K562 (cell line): Measurements from ENCODE around the gene KRT25. TPM values are rescaled to one million over a fixed set of nuclear protein-coding genes. Genes with fewer than 3 reads are reported as not detected.
A peak's percentile ranks its signal among the peaks of the same experiment; 100 is the strongest.

Source experiments
- ATAC-seq: fragments of 200-7000 bp; cut with Tn5 transposase; 3 replicates; pipeline ENCODE4 v1.9.1; 2020; ENCODE audit warnings: moderate library complexity
- BruUV-seq: library from RNA; stranded (reverse); fragments of 400-500 nt; replicated peaks from 2 replicates; lab custom pipeline; 2021; lab: Mats Ljungman, UMichigan
- CTCF ChIA-PET: fragments of 300-600 bp; formaldehyde crosslinking; extraction: SDS; loops from one replicate; lab custom pipeline; 2021; ENCODE audit warnings: low intra/inter-chr PET ratio; lab: Yijun Ruan, JAX
- POLR2A ChIA-PET: fragments of 300-600, 350-650 bp; sonication (Branson Sonifier 250); formaldehyde crosslinking; extraction: SDS; loops from one replicate; lab custom pipeline; 2021; ENCODE audit warnings: antibody characterized with exemption, inconsistent platforms; lab: Yijun Ruan, JAX
- DNase-seq, 4 experiments: peaks; one replicate each; pipeline versions ENCODE4 v3.0.0 to v3.0.0-alpha.2; 2011 to 2018; ENCODE audit warnings: low spot score in 3 of 4, mixed read lengths in 3 of 4; ENCODE audit errors: extremely low read depth in 1 of 4
- FAIRE-seq: peaks from 2 replicates; lab custom pipeline; 2011; peaks lifted over from hg19 to GRCh38; lab: Jason Lieb, UNC
- H2AFZ ChIP-seq: 2 replicates; pipeline ENCODE4 v1.6.0; 2011; ENCODE audit warnings: low read depth, low read length, control low read depth, inconsistent platforms
- H3K27ac ChIP-seq: fragments of 200-600 bp; 3 replicates; pipeline ENCODE4 v1.8.0; 2011; ENCODE audit warnings: low read depth, mild to moderate bottlenecking, control low read depth, inconsistent platforms, low read length, moderate library complexity, mixed read lengths; ENCODE audit errors: extremely low read depth
- H3K27me3 ChIP-seq, 2 experiments: fragments of 300-600 bp in 1 of 2; 2 replicates in 1 of 2; 3 replicates in 1 of 2; pipeline versions ENCODE4 v1.6.0 to v1.8.0; 2011; ENCODE audit warnings: inconsistent platforms in 2 of 2, low read length in 2 of 2, mild to moderate bottlenecking in 1 of 2, mixed read lengths in 1 of 2, moderate library complexity in 1 of 2; ENCODE audit not compliant: control insufficient read depth in 2 of 2, insufficient read depth in 2 of 2
- H3K36me3 ChIP-seq: fragments of 300-600 bp; 3 replicates; pipeline ENCODE4 v1.8.0; 2011; ENCODE audit warnings: mild to moderate bottlenecking, low read length, inconsistent platforms; ENCODE audit not compliant: control insufficient read depth, insufficient read depth
- H3K4me1 ChIP-seq, 2 experiments: fragments of 200-600 bp in 1 of 2; replicated peaks in 1 of 2; 2 replicates in 1 of 2; 3 replicates in 1 of 2; pipeline versions ENCODE4 v1.5.1 to v1.8.0; 2011; ENCODE audit warnings: inconsistent platforms in 2 of 2, low read length in 2 of 2, mild to moderate bottlenecking in 1 of 2, mixed read lengths in 1 of 2, moderate library complexity in 1 of 2; ENCODE audit not compliant: control insufficient read depth in 2 of 2, insufficient read depth in 2 of 2
- H3K4me2 ChIP-seq: 2 replicates; pipeline ENCODE4 v1.6.1; 2011; ENCODE audit warnings: low read length, control low read depth, inconsistent platforms, mixed read lengths; ENCODE audit not compliant: insufficient read depth
- H3K4me3 ChIP-seq: fragments of 200-600 bp; sonication (generic), shearing (Covaris generic); 2 replicates; pipeline ENCODE4 v1.5.1; 2016; ENCODE audit warnings: control low read depth, inconsistent platforms
- H3K79me2 ChIP-seq: fragments of 200-600 bp; 3 replicates; pipeline ENCODE4 v1.8.0; 2011; ENCODE audit warnings: low read length, inconsistent platforms; ENCODE audit not compliant: control insufficient read depth, insufficient read depth
- H3K9ac ChIP-seq, 2 experiments: 2 replicates each; pipeline versions ENCODE4 v1.6.0 to v1.6.1; 2011; ENCODE audit warnings: low read depth in 2 of 2, low read length in 2 of 2, control low read depth in 1 of 2, inconsistent platforms in 1 of 2, mild to moderate bottlenecking in 1 of 2, mixed read lengths in 1 of 2; ENCODE audit not compliant: insufficient read depth in 1 of 2
- H3K9me1 ChIP-seq: one replicate; pipeline ENCODE4 v1.6.0; 2011; ENCODE audit warnings: inconsistent platforms, mild to moderate bottlenecking, low read length, moderate library complexity; ENCODE audit not compliant: control insufficient read depth, insufficient read depth
- H3K9me3 ChIP-seq: replicated peaks from 2 replicates; pipeline ENCODE4 v1.5.1; 2011; ENCODE audit warnings: low read depth, low read length, inconsistent platforms; ENCODE audit not compliant: control insufficient read depth, insufficient read depth
- H4K20me1 ChIP-seq: replicated peaks from 2 replicates; pipeline ENCODE4 v1.6.1; 2011; ENCODE audit warnings: low read length, inconsistent platforms, mixed read lengths; ENCODE audit not compliant: control insufficient read depth, insufficient read depth
- ADNP ChIP-seq: fragments of 200-800 bp; sonication (Bioruptor generic); IDR thresholded peaks from 2 replicates; pipeline ENCODE4 v1.6.1; 2016; ENCODE audit warnings: missing genetic modification characterization, missing compliant biosample characterization
- ATF7 ChIP-seq: fragments of 450-650 bp; IDR thresholded peaks from 2 replicates; pipeline ENCODE4 v1.7.1; 2014; ENCODE audit warnings: mild to moderate bottlenecking, moderate library complexity
- ESRRA ChIP-seq: fragments of 450-650 bp; IDR thresholded peaks from 2 replicates; pipeline ENCODE4 v1.6.1; 2014; ENCODE audit warnings: low read depth, mild to moderate bottlenecking, moderate library complexity, borderline replicate concordance
- FIP1L1 ChIP-seq: fragments of 200-400 bp; formaldehyde crosslinking; IDR thresholded peaks from 2 replicates; pipeline ENCODE4 v1.6.1; 2018; ENCODE audit warnings: mild to moderate bottlenecking, low read depth, low read length; ENCODE audit not compliant: poor library complexity, severe bottlenecking
- GATA2 ChIP-seq: sonication (generic); formaldehyde crosslinking; IDR thresholded peaks from 2 replicates; pipeline ENCODE4 v1.4.0; 2020; ENCODE audit warnings: mild to moderate bottlenecking, missing genetic modification reagents
- KDM5B ChIP-seq: fragments of 200-600 bp; sonication (generic); IDR thresholded peaks from 2 replicates; pipeline ENCODE4 v1.6.1; 2012; ENCODE audit warnings: low read depth, mild to moderate bottlenecking, moderate library complexity, low read length, control low read depth, inconsistent platforms; ENCODE audit not compliant: insufficient replicate concordance
- PHB2 ChIP-seq: fragments of 450-650 bp; IDR thresholded peaks from 2 replicates; pipeline ENCODE4 v1.6.1; 2017; ENCODE audit warnings: low read depth
- POU5F1 ChIP-seq: fragments of 150-350 bp; IDR thresholded peaks from 2 replicates; pipeline ENCODE4 v1.6.1; 2014; ENCODE audit warnings: borderline replicate concordance, low read length, low read depth, mild to moderate bottlenecking; ENCODE audit not compliant: partially characterized antibody
- SETDB1 ChIP-seq: IDR thresholded peaks from one replicate; pipeline ENCODE4 v1.6.1; 2012; ENCODE audit warnings: low read length, control low read depth, inconsistent platforms
- SNIP1 ChIP-seq: fragments of 450-650 bp; IDR thresholded peaks from 2 replicates; pipeline ENCODE4 v1.7.1; 2017; ENCODE audit warnings: low read depth, mild to moderate bottlenecking
- TARDBP ChIP-seq: fragments of 450-650 bp; IDR thresholded peaks from 2 replicates; pipeline ENCODE4 v1.6.1; 2016
- TEAD4 ChIP-seq, 2 experiments: sonication (generic) in 1 of 2; formaldehyde crosslinking in 1 of 2; IDR thresholded peaks; 2 replicates each; pipeline versions ENCODE4 v1.6.1 to v1.8.0; 2012 to 2022; ENCODE audit warnings: borderline replicate concordance in 1 of 2, inconsistent platforms in 1 of 2, low read length in 1 of 2, mild to moderate bottlenecking in 1 of 2, missing genetic modification reagents in 1 of 2
- ZNF41 ChIP-seq: fragments of 250-450 bp; sonication (Bioruptor Pico); conservative IDR thresholded peaks from 2 replicates; pipeline ENCODE4 v1.4.0; 2020; ENCODE audit warnings: mild to moderate bottlenecking
- WGBS: fragments of 100-300 bp; shearing (Covaris generic); methylation state at CpG from one replicate; pipeline ENCODE4 v1.1.6; 2016; ENCODE audit warnings: low coverage, mixed read lengths; ENCODE audit not compliant: insufficient coverage; ENCODE audit errors: missing lambda C conversion rate; 5-methylcytosine and 5-hydroxymethylcytosine counted together
- in situ Hi-C: fragments of 300-500 bp; cut with MboI; formaldehyde crosslinking; loops from 4 replicates; pipeline ENCODE4 v1.15.0; 2018; ENCODE audit warnings: inconsistent platforms, mixed read lengths
- intact Hi-C: fragments of 100-400 bp; cut with micrococcal nuclease; formaldehyde crosslinking; loops from 2 replicates; pipeline ENCODE4 v1.14.2; 2022
- polyA plus RNA-seq, 8 experiments: library from polyadenylated mRNA; depleted of rRNA in 4 of 8; stranded (reverse) in 5 of 8; unstranded in 3 of 8; fragments of >200 nt; fragmentation: Nextera tagmentation in 2 of 8; fragmentation: Illumina TruSeq in 1 of 8; extraction: Ambion mirVana in 2 of 8; extraction: Trizol in 1 of 8; gene quantifications; 2 replicates each; pipeline versions ENCODE4 v1.2.1 to v1.2.3, GENCODE V29; 2011 to 2014; ENCODE audit warnings: inconsistent platforms in 1 of 8, missing spikeins in 1 of 8
- total RNA-seq, 7 experiments: library from RNA; depleted of rRNA in 6 of 7; stranded (reverse); fragments of >200 nt in 6 of 7; fragmentation: Illumina TruSeq in 2 of 7; extraction: Trizol in 2 of 7; gene quantifications; 2 replicates each; pipeline versions ENCODE4 v1.2.1 to v1.2.3, GENCODE V29; 2011 to 2021; ENCODE audit warnings: low replicate concordance in 1 of 7
- TF ChIP-seq, protein P1 (sequence below): fragments of 450-650 bp; formaldehyde crosslinking; IDR thresholded peaks from 2 replicates; pipeline ENCODE4 v1.4.0; 2022; ENCODE audit warnings: mild to moderate bottlenecking, moderate library complexity

Gene KRT25
- total and polyA plus RNA-seq, 9 of the 15 experiments (the other 6 are each of a cell fraction or from before 2014, with no cell fraction given), result not detected

DNA sequence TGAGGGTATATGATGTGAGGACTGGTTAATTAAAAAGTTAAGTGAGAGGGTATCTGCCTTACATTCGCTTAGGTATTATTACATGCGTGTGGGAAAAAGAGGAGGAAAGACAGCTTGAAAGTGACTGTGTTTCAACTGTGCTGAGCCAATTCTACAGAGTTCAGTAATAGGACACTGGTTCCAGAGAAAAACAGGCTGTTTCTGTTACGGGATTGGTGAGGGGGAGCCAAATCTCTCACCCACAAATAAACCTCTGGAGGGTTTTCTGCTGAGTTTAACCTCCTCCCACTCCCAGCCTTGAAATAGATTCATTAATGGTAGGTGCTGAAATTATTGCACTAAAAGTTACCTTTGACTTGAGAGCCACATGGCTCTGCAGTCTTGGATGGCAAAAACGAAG is 20.8 kb upstream of the KRT25 start:
- Histone ChIP-seq H3K9me3 (no peaks in the 10 kb centered on the region), H2AFZ (peak overlapping the region; percentile 51), H3K4me3 (no peak overlapping the region), H3K79me2 (no peaks in the 10 kb centered on the region), H3K4me2 (no peak overlapping the region), H3K9ac (no peak overlapping the region), H3K4me1 (peaks cover 0 to 4% of the 10 kb centered on the region in 2 experiments; a peak in 1 of 5 replicates), H3K27ac (no peak overlapping the region), H3K27me3 (peaks cover 0 to 21% of the 10 kb centered on the region in 2 experiments; a peak in 3 of 5 replicates), H3K36me3 (no peaks in the 10 kb centered on the region), H3K9me1 (no peaks in the 10 kb centered on the region), H4K20me1 (no peaks in the 10 kb centered on the region)
- intact Hi-C loops (no loop called here), in situ Hi-C loops (no loop called here)
- 15% methylated on average over 4 of the region's 4 CpGs for WGBS
- ATAC-seq (no peak), DNase-seq (no peak), FAIRE-seq (no peak)
- no TSS peak for BruUV-seq
- no peak for TF ChIP-seq ESRRA
- TF ChIP-seq TARDBP, result no peak
- TF ChIP-seq ADNP (tag), result no peak
- TF ChIP-seq ATF7, result no peak
- TF ChIP-seq SNIP1, result no peak
- no peak for TF ChIP-seq PHB2
- TF ChIP-seq ZNF41, result no peak
- no peak for TF ChIP-seq KDM5B
- no peak for TF ChIP-seq SETDB1
- TF ChIP-seq, protein P1, sequence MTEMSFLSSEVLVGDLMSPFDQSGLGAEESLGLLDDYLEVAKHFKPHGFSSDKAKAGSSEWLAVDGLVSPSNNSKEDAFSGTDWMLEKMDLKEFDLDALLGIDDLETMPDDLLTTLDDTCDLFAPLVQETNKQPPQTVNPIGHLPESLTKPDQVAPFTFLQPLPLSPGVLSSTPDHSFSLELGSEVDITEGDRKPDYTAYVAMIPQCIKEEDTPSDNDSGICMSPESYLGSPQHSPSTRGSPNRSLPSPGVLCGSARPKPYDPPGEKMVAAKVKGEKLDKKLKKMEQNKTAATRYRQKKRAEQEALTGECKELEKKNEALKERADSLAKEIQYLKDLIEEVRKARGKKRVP (CRISPR knock-in tag), result no peak
- TF ChIP-seq TEAD4 (IDR thresholded peaks at IDR 0.05; ENCODE audit: low read length), result no peak
- TF ChIP-seq TEAD4 (CRISPR knock-in tag; IDR thresholded peaks at IDR 0.05; ENCODE audit: borderline replicate concordance), result no peak
- no peak for TF ChIP-seq FIP1L1
- no peak for TF ChIP-seq POU5F1
- no peak for TF ChIP-seq GATA2 (CRISPR knock-in tag)
- ChIA-PET CTCF (no interaction called here), POLR2A (interaction anchor here (0.9 kb wide), 1 partner anchor 146 kb away, joined by 3 read pairs; no protein-coding TSS in a partner anchor)
